ENCODE measurements around the gene ATPAF1.
"Not testable (repeated sequence)": the region's sequence is repeated elsewhere in the genome, so short reads cannot be mapped to it uniquely, and the experiment has no call there.

The ATPAF1 gene

GRCh38 chr1:46681333-46682034 is 13.3 kb upstream of the ATPAF1 start:
- no peak for DNase-seq (ENCODE audit: low read depth)

- DNase-seq (ENCODE audit: low read depth) = no peak
Observed at GRCh38 chr1:46679789-46680573, 11.8 kb upstream of the ATPAF1 start.

GRCh38 chr1:46677339-46677738 is 9.2 kb upstream of the ATPAF1 start:
- no peak for DNase-seq (ENCODE audit: low read depth)

GRCh38 chr1:46676531-46676930 is 8.4 kb upstream of the ATPAF1 start:
- DNase-seq (ENCODE audit: low read depth) = no peak

- DNase-seq (ENCODE audit: low read depth) = no peak
Observed at GRCh38 chr1:46675549-46676314, 7.6 kb upstream of the ATPAF1 start.

GRCh38 chr1:46673749-46674182 is 5.6 kb upstream of the ATPAF1 start:
- DNase-seq (ENCODE audit: low read depth) = no peak

- no peak for DNase-seq (ENCODE audit: low read depth)
Observed at GRCh38 chr1:46672696-46673095, 4.5 kb upstream of the ATPAF1 start.

- no peak for DNase-seq (ENCODE audit: low read depth)
Observed at GRCh38 chr1:46671554-46671953, 3.4 kb upstream of the ATPAF1 start, which contains the start of gene TEX38. TSS of gene TEX38 (plus strand) at chr1:46671854. CDS start at chr1:46671935, 81 bp downstream.

- no peak for DNase-seq (ENCODE audit: low read depth)
Observed at GRCh38 chr1:46670134-46670533, 2.0 kb upstream of the ATPAF1 start.

GRCh38 chr1:46665983-46666382 is 2.2 kb downstream of the ATPAF1 start:
- DNase-seq (ENCODE audit: low read depth) = no peak

- not testable (repeated sequence) for DNase-seq (ENCODE audit: low read depth)
Observed at GRCh38 chr1:46662919-46663318, 5.2 kb downstream of the ATPAF1 start.

- DNase-seq (ENCODE audit: low read depth) = not testable (repeated sequence)
Observed at GRCh38 chr1:46660116-46660515, 8.0 kb downstream of the ATPAF1 start.

GRCh38 chr1:46659307-46659870 is 8.8 kb downstream of the ATPAF1 start:
- DNase-seq (ENCODE audit: low read depth) = no peak

- no peak for DNase-seq (ENCODE audit: low read depth)
Observed at GRCh38 chr1:46657775-46658174, 10.4 kb downstream of the ATPAF1 start.

- DNase-seq (ENCODE audit: low read depth) = no peak
Observed at GRCh38 chr1:46656643-46657042, 11.5 kb downstream of the ATPAF1 start.

GRCh38 chr1:46655848-46656247 is 12.3 kb downstream of the ATPAF1 start:
- no peak for DNase-seq (ENCODE audit: low read depth)

- DNase-seq (ENCODE audit: low read depth) = not testable (repeated sequence)
Observed at GRCh38 chr1:46654698-46655097, 13.5 kb downstream of the ATPAF1 start.

- DNase-seq (ENCODE audit: low read depth) = no peak
Observed at GRCh38 chr1:46654012-46654411, 14.2 kb downstream of the ATPAF1 start.

GRCh38 chr1:46653405-46653958 is 14.7 kb downstream of the ATPAF1 start:
- no peak for DNase-seq (ENCODE audit: low read depth)

GRCh38 chr1:46652321-46653100 is 15.7 kb downstream of the ATPAF1 start:
- DNase-seq (ENCODE audit: low read depth) = no peak

- not testable (repeated sequence) for DNase-seq (ENCODE audit: low read depth)
Observed at GRCh38 chr1:46651152-46651551, 17.0 kb downstream of the ATPAF1 start.
